Activated CD8-positive, alpha-beta memory T cell treated with anti-CD3 and anti-CD28 coated beads, Interleukin-2, amount 10 ng/mL, durations not matched to agents 7 days and 5 days (primary cell): ENCODE results near the gene UBTD1. TPM values are rescaled to one million over a fixed set of nuclear protein-coding genes. Genes with fewer than 3 reads are reported as not detected.

Experiments
- ATAC-seq: fragments of 150-1000 bp; cut with Tn5 transposase; one replicate; pipeline ENCODE4 v1.10.0; 2021; ENCODE audit warnings: moderate library complexity
- CTCF ChIA-PET: fragments of 350-600 bp; sonication (Branson Sonifier 250); formaldehyde crosslinking; loops from one replicate; lab custom pipeline; 2021; ENCODE audit warnings: antibody characterized with exemption; lab: Charles Lee
- DNase-seq: peaks from one replicate; pipeline ENCODE4 v3.0.0-alpha.2; 2020
- H3K27ac Mint-ChIP-seq: one replicate; pipeline ENCODE4 v1.8.0; 2021; ENCODE audit warnings: mild to moderate bottlenecking, mixed read lengths
- H3K27me3 Mint-ChIP-seq: one replicate; pipeline ENCODE4 v1.8.0; 2021; ENCODE audit warnings: mixed read lengths
- H3K36me3 Mint-ChIP-seq: one replicate; pipeline ENCODE4 v1.8.0; 2021; ENCODE audit warnings: mild to moderate bottlenecking, mixed read lengths
- H3K4me1 Mint-ChIP-seq: one replicate; pipeline ENCODE4 v1.8.0; 2021; ENCODE audit warnings: mixed read lengths
- H3K4me3 Mint-ChIP-seq: one replicate; pipeline ENCODE4 v1.8.0; 2021; ENCODE audit warnings: mild to moderate bottlenecking, moderate library complexity, mixed read lengths
- H3K9me3 Mint-ChIP-seq: one replicate; pipeline ENCODE4 v1.8.0; 2022; ENCODE audit warnings: low read depth, mixed read lengths
- total RNA-seq, 2 experiments: library from RNA; stranded (reverse); gene quantifications; one replicate each; pipeline ENCODE4 v1.2.3, GENCODE V29; 2021

UBTD1 gene
- total RNA-seq, 2 experiments from 2014 or later: 0.88 to 1.3 TPM

GRCh38 chr10:97618733-97619132 is 120.0 kb downstream of the UBTD1 start:
- CTCF ChIA-PET: interaction anchor here (0.7 kb wide), 1 partner anchor 37 kb away, joined by 3 read pairs; no protein-coding TSS in a partner anchor

More at GRCh38 chr10:97618733-97619132, 120.0 kb downstream of the UBTD1 start:
- Mint-ChIP-seq H3K27ac (no peak overlapping the region), H3K4me3 (no peak overlapping the region), H3K4me1 (no peaks in the 10 kb centered on the region), H3K36me3 (no peaks in the 10 kb centered on the region), H3K27me3 (no peaks in the 10 kb centered on the region), H3K9me3 (no peaks in the 10 kb centered on the region)
- no peak for ATAC-seq
- no peak for DNase-seq

Other genes starting within 250 kb of the UBTD1 start
- 10 to 100 TPM; 48.3 to 50.4 TPM for gene ARHGAP19, start 206.3 kb upstream of the UBTD1 start, total RNA-seq
- gene FRAT1, start 179.7 kb upstream of the UBTD1 start, total RNA-seq: 1 to 10 TPM; 5.5 to 5.7 TPM
- gene FRAT2, start 164.2 kb upstream of the UBTD1 start, total RNA-seq: 10 to 100 TPM; 11.4 to 14.4 TPM
- 10 to 100 TPM; 30.7 to 38.1 TPM for gene RRP12, start 97.6 kb upstream of the UBTD1 start, total RNA-seq
- gene PGAM1, start 72.7 kb upstream of the UBTD1 start, total RNA-seq: 100 to 1,000 TPM; 459 to 582 TPM
- 10 to 100 TPM; 49.5 to 56.8 TPM for gene EXOSC1, start 52.9 kb upstream of the UBTD1 start, total RNA-seq
- gene ZDHHC16, start 52.7 kb upstream of the UBTD1 start, total RNA-seq: 10 to 100 TPM; 33.1 to 42.4 TPM
- gene MMS19, start 502 bp upstream of the UBTD1 start, total RNA-seq: 10 to 100 TPM; 81.1 to 81.6 TPM
- gene ANKRD2, start 73.9 kb downstream of the UBTD1 start, total RNA-seq: under 1 TPM; 0.26 to 0.67 TPM
- not detected for gene HOGA1, start 85.5 kb downstream of the UBTD1 start, total RNA-seq
- gene C10orf62, start 90.8 kb downstream of the UBTD1 start, total RNA-seq: not detected
- 1 to 10 TPM; 1.9 to 2.1 TPM for gene MORN4, start 134.6 kb downstream of the UBTD1 start, total RNA-seq
- 10 to 100 TPM; 10.5 to 13.2 TPM for gene PI4K2A, start 141.7 kb downstream of the UBTD1 start, total RNA-seq
- 1 to 10 TPM; 1.8 to 1.9 TPM for gene AVPI1, start 188.3 kb downstream of the UBTD1 start, total RNA-seq
- gene MARVELD1, start 214.8 kb downstream of the UBTD1 start, total RNA-seq: 1 to 10 TPM; 2.8 to 3.0 TPM
- 10 to 100 TPM; 31.4 to 32.8 TPM for gene ZFYVE27, start 238.2 kb downstream of the UBTD1 start, total RNA-seq